AG20443 (cell line): ENCODE measurements around the gene FDXR.
"Not testable (repeated sequence)": the region's sequence is repeated elsewhere in the genome, so short reads cannot be mapped to it uniquely, and the experiment has no call there.

Experiments
- DNase-seq: peaks from one replicate; pipeline ENCODE4 v3.0.0; 2012; ENCODE audit warnings: low spot score, mixed read lengths

Gene FDXR

DNA sequence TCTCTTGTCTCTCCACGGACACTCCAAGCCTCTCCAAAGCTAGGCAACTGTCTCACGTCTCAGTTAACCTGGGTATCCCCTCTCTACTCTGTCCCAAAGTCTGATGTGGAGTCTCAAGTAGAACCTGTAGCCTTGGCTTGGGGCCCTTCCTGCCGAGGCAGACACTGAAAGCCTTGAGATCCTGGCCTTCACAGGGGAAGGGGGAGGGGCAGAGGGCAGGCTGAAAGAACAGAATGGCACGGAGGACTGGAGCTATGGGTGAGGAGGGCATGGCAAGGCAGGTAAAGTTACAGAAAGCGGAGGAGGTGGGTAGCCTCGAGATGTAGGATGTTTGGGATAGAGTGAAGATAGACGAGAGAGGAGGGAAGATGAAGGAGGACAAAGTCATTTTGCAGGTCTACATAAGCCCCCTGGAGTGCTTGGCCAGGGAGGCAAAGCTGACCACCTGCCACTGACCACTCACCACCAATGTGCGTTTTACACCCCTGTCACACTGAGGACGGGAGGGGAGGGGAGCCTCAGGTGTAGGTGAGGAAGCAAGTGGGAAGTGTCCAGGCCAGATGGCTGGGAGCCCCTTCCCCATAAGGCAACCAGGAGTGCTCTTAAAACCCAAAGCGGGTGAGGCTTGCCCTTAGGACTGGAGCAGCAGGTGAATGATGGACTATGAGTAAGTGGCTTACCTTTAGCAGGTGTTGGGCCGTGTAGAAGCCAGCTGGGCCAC, 1.3 kb downstream of the FDXR start:
- DNase-seq: no peak

DNA sequence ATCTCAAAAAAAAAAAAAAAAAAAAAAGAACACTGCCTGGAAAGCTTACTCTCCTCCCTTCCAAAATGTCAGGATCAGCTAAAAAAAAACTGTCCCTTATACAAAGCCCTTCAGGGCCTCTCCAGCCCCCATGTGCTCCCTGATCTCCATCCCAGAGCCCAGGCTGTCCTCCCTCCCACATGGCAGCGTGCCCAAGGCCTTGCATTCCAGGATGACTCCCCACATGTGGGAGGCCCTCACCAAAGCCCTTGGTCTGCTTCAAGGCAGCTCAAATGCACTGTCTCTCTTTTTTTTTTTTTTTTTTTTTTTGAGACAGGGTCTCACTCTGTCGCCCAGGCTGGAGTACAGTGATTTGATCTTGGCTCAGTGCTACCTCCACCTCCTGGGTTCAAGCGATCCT, 2.3 kb downstream of the FDXR start:
- DNase-seq: peak; percentile 56

GRCh38 chr17:74870028-74870427, 2.8 kb downstream of the FDXR start:
- not testable (repeated sequence) for DNase-seq

- DNase-seq: no peak
Observed at GRCh38 chr17:74868908-74869255, 3.9 kb downstream of the FDXR start.

GRCh38 chr17:74868251-74868907, 4.4 kb downstream of the FDXR start:
- no peak for DNase-seq

DNA sequence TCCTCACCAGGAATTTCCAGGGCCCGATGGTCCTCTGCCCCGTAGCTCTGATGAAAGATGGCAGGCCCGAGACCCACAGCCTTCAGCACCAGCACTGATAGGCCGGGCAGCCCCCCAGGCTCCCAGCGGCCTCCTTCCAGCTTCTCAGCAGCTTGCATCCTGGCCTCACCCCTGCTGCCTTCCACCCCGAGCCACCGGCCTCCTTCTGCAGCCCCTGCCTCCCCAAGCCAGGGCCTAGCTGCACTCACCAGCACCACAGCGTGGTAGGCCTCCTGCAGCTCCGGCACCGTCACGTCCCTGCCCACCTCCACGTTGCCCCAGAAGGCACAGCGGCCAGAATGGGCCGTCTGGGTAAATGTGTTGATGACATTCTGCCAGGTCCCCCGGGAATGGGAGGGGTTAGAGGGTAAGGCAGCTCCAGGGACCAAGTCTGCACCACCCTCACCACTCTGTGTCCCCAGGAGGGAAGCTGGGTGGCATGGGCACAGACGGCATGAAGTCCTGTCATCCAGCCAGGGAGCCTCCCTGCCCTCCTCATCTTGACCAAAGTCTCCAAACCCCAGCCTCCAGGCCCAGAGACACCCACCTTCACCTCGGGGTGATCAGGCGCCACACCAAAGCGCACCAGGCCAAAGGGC, 6.5 kb downstream of the FDXR start:
- no peak for DNase-seq

DNA sequence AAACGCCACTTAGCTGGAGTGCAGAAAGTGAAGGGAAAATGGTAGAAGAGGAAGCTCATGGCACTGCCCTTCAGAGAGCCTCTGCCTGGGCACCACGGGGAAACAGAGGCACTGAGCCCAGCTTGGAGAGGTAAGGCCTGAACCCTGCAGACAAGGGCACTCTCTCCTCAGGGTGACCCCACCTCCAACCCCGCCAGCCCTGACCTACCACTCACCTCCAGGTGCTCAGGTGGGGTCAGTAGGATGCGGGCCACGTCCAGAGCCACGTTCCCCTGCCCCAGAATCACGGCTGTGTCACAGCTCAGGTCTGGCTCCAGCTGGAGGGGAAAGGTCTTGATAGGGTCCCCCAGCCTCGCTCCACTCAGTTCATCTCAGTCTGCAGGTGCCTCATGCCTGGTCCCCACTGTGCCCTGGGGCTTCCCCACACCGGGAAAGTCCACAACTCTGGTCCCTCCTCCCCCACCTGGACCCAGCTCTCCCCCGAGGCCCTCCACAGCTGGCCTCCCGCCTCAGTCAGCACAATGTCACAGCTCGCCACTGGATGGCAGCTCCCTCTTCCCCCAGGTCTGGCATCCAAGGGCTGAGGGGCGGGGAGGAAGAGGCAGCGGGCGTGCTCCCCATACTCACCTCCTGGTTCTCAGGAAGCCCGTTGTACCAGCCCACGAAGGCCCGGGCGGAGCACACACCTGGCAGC, 7.1 kb downstream of the FDXR start:
- no peak for DNase-seq

DNA sequence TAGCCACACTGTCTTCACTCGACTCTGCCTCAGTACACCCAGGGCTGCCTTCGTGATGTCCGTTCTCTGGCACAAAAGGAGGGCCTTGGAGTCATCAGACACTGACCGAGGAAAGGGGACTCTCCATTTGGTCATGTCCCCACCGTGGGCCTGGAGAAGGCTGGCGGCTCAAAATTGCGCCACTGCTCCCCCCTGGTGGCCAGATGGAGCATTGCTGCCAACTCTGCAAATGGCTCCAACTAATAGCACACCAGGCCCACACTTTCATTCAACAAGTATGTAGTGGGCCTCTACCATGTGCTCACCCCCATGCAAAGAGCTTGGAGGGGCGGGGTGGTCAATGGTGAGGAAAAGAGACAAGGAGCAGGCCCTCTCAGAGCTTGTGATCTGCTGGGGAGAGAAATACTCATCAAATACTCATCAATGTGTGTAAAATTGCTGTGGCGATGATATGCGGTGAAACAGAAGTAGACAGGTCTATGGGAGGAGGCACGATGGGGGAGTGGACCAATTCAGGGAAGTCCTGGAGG, 7.9 kb downstream of the FDXR start:
- DNase-seq: peak; percentile 86

- no peak for DNase-seq
Observed at GRCh38 chr17:74864297-74864865, 8.4 kb downstream of the FDXR start.

GRCh38 chr17:74863420-74864296, 9.1 kb downstream of the FDXR start:
- no peak for DNase-seq

DNA sequence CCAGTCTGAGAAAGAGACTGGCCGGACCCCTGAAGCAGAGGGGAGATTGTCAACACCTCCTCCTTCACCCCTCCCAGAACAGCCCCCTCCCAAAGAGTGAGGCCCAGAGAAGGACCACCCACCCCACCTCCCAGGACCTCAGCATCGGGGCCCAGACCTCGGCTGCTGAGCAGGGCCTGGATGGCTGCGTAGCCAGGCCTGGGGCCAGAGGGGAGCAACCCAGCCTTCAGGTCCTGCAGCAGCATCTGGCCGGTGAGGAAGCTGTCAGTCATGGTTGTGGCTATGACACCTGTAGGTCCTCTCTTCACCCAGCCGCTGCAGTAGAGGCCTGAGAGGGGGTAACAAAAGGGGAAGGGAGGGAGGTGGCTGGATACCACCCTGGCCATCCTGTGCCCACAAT, 9.9 kb downstream of the FDXR start:
- no peak for DNase-seq

DNA sequence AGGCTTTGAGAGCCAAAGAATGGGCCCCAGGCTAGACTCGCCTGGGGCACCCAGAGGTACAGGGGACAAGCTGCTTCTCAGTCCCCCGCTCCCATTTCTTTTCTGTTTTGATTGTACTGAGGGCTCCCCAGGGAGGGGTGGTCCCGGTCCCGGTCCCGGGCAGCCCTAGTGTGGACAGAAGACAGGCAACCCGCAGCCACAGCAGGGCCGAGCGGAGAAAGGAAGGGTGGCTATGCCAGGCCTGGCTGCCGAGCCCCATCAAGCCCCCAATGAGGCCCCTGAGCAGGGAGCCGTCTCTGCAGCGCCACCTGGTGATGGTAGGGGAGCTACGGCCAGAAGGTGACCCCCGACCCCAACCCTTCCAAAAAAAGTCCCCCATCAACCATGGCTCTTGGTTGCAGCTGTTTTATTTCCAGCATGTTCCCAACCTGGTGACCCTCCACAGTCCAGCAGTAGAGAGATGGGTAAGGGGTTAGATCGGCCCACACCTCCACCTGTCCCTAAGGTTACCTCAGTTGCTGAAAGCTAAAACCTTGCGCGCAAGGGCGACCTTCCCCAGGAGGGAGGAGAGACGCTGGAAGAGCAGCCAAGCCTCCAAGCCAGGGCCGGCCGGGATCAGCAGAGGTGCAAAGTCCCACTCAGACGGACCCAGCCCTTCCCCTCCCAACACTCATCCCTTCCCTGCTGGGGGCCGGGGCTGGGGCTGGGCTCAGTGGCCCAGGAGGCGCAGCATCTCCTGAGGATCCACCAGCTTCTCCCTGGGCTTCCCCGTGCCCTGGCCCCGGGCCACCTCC, 10.5 kb downstream of the FDXR start:
- DNase-seq: peak; percentile 75

DNA sequence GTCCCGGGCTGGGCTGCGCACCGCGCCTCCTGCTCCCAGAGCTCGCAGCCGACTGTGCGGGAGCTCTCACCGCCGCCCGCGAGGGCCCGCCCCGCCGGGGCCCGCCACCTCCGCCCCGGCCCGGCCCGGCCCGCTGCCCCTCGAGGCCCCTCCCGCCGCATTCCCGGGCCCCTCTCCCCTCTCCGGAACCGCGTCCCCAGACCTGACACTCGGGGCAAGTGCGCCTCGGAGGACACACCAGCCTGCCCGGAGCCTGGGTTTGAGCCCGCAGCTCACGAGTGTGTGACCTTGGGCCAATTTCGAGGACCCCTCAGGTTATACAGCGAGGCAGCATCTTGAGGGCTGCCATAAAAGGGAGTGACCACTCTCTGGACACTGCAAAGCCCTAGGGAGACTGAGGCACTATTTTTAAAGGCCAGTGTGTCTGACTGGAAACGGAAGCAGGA, 11.1 kb downstream of the FDXR start:
- no peak for DNase-seq

DNA sequence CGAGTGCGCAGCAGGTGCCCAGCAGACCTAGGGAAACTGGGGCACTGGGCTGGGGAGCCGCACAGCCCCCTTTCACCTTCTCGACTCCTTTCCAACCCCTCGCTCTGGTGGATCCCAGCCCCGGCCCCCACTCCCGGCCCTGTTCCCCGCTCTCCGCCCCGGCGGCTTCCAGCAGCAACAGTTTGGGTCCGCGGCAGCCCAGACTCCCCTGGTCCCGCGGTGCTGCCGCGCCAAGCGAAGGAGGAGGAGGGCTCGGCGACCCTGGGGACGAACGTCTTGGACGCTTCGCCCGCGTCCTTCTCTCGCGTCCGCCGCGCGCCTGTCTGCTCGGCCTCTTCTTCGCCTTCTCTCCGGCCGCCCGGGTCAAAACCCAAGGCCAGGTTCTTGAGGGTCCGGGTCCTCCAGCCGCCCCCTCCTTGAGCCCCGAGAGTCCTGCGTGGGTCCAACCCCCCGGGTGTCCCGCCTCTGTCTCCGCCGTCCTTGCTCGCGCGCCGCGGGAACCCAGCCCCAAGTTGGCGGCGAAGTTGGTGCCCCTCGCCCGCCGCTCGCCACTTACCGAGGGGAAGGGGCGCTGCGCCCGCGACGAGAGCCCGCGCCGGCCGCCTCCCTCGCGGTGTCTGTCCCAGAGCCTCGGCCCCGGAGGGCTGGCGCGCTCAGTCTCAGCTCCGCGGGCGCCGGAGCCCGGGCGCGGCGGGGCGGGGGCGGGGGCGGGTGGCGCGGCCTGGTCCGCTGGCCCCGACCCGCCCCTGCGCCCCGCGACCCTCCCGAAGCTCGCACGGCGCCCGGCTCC, 11.7 kb downstream of the FDXR start:
- no peak for DNase-seq

GRCh38 chr17:74860229-74860871, 12.4 kb downstream of the FDXR start:
- DNase-seq: no peak

DNA sequence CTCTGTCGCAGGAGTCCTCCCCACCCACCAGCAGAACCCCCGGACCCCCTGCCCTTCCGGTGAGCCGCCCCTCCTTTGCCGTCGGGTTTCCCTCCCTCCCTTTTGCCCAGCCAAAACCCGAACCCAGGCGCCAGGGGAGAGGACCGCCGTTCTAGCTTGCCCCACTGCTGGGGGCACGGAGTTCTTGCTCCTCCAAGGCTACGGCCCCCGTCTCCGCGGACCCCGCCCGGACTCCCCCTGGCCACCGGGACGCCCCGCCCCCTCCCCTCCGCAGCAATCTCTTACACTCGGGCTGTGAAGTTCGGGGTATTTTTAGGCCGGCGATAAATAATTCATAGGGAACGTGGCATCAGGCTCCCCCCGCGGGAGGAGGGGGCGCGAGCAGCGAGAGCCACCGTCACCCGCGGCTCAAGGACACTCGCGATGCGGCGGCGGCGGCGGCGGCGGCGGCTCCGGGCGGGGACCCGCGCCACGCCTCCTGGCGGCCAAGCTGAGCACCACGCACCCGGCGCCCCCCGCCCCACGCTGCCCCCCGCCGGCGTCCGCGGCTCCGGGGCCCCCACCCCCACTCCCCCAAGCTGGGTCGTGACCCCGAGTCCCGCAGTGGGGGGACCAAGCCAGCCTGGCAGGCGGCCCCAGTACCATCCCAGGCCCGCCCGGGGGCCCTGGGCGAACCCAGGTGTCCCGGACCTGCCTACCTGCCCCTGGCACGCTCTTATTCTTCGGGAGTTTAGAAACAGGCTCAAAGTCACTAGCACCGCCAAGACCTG, 13.2 kb downstream of the FDXR start, which contains the start of gene GRIN2C:
GRIN2C (minus strand) TSS at position 427 of the 770 bp plus-strand sequence. CDS start 4,793 bp downstream, outside the sequence.
- peak; percentile 50 for DNase-seq

DNA sequence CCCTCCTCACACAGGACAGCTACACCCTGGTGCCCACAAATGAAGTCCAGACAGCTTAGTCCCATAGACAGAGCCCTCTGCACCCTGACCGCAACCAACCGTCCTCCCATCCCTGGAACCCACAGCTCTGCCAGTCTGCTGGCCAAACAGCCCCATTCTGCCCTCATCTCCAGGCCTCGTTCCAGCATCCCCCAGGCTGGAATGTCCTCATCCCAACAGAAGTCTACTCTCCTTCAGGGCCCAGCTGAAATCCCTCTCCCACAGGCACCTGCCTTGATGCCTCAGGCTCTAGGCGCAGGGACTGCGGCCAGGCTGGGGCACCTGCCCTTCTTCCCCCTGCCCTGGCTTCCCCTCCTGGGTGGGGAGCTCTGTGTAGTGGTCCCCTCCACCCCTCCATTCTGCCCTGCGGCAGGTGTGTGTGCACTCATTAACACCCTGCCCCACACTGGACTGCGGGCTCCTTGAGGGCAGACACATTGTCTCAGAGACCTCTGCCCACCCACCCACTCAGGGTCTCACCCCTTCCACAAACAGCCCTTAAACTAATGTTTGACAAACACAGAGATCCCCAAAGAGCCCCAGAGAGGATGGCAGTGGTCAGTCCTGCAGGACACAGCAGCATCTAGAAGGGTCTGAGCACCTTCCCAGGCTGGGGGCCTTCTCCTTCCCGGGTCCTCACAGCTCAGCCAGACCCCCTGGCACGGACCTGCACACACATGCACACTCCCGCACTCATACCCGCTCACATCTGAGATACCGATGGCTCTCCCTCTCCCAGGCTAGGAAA, 13.9 kb downstream of the FDXR start:
- DNase-seq: peak; percentile 52
